Psoas muscle (tissue), 8 donors: ENCODE measurements around the gene NUP188. TPM values are rescaled to one million over a fixed set of nuclear protein-coding genes. Genes with fewer than 3 reads are reported as not detected.

Experiments used
- ATAC-seq, 4 donors: fragments of 200-7000 bp; cut with Tn5 transposase; one replicate each; pipeline ENCODE4 v1.9.1; 2020; ENCODE audit warnings: moderate library complexity in 3 of 4, mild to moderate bottlenecking in 2 of 4
- DNase-seq, 2 donors: peaks; one replicate each; pipeline ENCODE4 v3.0.0-alpha.2; 2020
- H3K27ac ChIP-seq: fragments of 200-600 bp; one replicate; pipeline ENCODE4 v1.8.0; 2022
- H3K27me3 ChIP-seq, 3 donors: fragments of 200-600 bp in 1 of 3; one replicate each; pipeline versions ENCODE4 v1.6.1 to v1.8.0; 2013 to 2022; ENCODE audit warnings: low read length in 2 of 3, mild to moderate bottlenecking in 2 of 3, moderate library complexity in 1 of 3; ENCODE audit not compliant: insufficient read depth in 3 of 3
- H3K36me3 ChIP-seq, 2 donors: fragments of 200-600 bp in 1 of 2; one replicate each; pipeline versions ENCODE4 v1.6.1 to v1.8.0; 2013 to 2022; ENCODE audit warnings: low read depth in 1 of 2, mild to moderate bottlenecking in 1 of 2, moderate library complexity in 1 of 2; ENCODE audit not compliant: insufficient read depth in 1 of 2
- H3K4me1 ChIP-seq: fragments of 200-600 bp; one replicate; pipeline ENCODE4 v1.8.0; 2022
- H3K4me3 ChIP-seq: fragments of 200-600 bp; one replicate; pipeline ENCODE4 v1.8.0; 2022; ENCODE audit warnings: mild to moderate bottlenecking
- H3K9me3 ChIP-seq: fragments of 200-600 bp; one replicate; pipeline ENCODE4 v1.8.0; 2022
- WGBS, 3 donors: extraction: QIAGEN DNeasy Blood & Tissue Kit; methylation state at CpG; one replicate each; pipeline versions ENCODE4 v1.1.6 to v1.1.7; 2013; 5-methylcytosine and 5-hydroxymethylcytosine counted together
- intact Hi-C, 2 donors: fragments of 100-400 bp; cut with DNase I; formaldehyde crosslinking; loops; one replicate each; pipeline versions ENCODE4 v1.11.0 to v1.14.2; 2022
- polyA plus RNA-seq, 3 donors: library from polyadenylated mRNA; stranded (reverse); fragments of 200-250 nt; gene quantifications; one replicate each; pipeline ENCODE4 v1.2.3, GENCODE V29; 2013
- total RNA-seq, 4 donors: library from RNA; stranded (reverse); fragmentation: NEBNext Ultra II Directional in 2 of 4; extraction: Animal tissue kit (Norgen Biotek cat#: 25700) in 2 of 4; gene quantifications; one replicate each; pipeline versions ENCODE4 v1.2.1 to v1.2.4, GENCODE V29; 2021 to 2023
- TF ChIP-seq, protein P1 (sequence below): fragments of 200-600 bp; IDR thresholded peaks from one replicate; pipeline ENCODE4 v1.8.0; 2022; ENCODE audit warnings: antibody characterized with exemption
- donor health status: healthy with polysubstance abuse.
- donor health status: DM: no; HTN: no; CAD: no; lungs with moderate emphysema.
- donor health status: Bipolar disorder and iron deficiency.
- donor health status: healthy.
- donor health status: DM: yes; HTN: yes; CAD: no.
- donor health status: DM: no; HTN: no; CAD: no.
- donor health status: DM: no; HTN: no; CAD: no.
- donor health status: DM: yes; HTN: yes; CAD: no.

The NUP188 gene
- total and polyA plus RNA-seq, 7 donors: 9.8 to 28.1 (median 25.1) TPM

DNA sequence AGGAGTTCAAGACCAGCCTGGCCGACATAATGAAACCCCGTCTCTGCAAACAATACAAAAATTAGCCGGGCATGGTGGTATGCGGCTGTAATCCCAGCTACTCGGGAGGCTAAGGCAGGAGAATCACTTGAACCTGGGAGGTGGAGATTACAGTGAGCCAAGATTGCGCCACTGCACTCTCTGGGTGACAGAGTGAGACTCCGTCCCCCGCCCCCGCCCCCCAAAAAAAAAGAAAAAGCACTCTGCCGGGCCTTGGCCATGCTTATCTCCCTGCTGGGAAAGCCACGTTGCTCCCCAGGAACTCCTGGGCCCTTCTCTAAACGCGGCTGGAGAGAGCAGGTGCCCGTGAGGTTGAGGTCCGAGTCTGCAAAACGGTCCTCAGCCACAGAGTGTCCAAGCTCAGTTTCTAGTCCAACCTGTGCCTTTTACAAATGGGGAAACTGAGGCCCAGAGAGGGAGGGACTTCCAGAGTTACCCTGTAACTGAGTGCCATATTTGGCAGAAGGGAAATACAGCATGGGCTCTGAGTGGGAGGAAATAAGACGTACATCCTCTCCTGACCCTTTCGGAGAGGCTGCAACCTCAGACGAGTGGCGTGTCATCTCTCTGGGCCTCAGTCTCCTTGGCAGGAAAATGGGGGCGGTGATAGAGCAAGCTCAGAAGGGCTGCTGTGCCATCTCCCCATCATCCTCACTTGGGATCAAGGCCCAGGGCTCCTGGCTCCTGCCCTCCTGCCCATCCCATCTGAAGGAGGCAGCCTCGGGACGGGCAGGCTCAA is 33.3 kb upstream of the NUP188 start:
- intact Hi-C loops: no loop called here
- no peaks in the 10 kb centered on the region for H3K9me3 ChIP-seq
- no peak for ATAC-seq
- peaks cover 0 to 23% of the 10 kb centered on the region in 2 donors for H3K36me3 ChIP-seq
- H3K4me3 ChIP-seq: no peak overlapping the region
- 71 to 80% (median 78%) methylated on average over 23 of the region's 23 CpGs for WGBS, 3 donors
- H3K4me1 ChIP-seq: peaks cover 72% of the 10 kb centered on the region
- TF ChIP-seq, protein P1, sequence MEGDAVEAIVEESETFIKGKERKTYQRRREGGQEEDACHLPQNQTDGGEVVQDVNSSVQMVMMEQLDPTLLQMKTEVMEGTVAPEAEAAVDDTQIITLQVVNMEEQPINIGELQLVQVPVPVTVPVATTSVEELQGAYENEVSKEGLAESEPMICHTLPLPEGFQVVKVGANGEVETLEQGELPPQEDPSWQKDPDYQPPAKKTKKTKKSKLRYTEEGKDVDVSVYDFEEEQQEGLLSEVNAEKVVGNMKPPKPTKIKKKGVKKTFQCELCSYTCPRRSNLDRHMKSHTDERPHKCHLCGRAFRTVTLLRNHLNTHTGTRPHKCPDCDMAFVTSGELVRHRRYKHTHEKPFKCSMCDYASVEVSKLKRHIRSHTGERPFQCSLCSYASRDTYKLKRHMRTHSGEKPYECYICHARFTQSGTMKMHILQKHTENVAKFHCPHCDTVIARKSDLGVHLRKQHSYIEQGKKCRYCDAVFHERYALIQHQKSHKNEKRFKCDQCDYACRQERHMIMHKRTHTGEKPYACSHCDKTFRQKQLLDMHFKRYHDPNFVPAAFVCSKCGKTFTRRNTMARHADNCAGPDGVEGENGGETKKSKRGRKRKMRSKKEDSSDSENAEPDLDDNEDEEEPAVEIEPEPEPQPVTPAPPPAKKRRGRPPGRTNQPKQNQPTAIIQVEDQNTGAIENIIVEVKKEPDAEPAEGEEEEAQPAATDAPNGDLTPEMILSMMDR: no peak
- DNase-seq: no peak
- peak overlapping the region; percentile 76 for H3K27ac ChIP-seq
- no peaks in the 10 kb centered on the region for H3K27me3 ChIP-seq

DNA sequence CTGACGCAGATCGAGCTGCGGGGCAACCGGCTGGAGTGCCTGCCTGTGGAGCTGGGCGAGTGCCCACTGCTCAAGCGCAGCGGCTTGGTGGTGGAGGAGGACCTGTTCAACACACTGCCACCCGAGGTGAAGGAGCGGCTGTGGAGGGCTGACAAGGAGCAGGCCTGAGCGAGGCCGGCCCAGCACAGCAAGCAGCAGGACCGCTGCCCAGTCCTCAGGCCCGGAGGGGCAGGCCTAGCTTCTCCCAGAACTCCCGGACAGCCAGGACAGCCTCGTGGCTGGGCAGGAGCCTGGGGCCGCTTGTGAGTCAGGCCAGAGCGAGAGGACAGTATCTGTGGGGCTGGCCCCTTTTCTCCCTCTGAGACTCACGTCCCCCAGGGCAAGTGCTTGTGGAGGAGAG is 31.3 kb upstream of the NUP188 start:
- peaks cover 66% of the 10 kb centered on the region for H3K4me1 ChIP-seq
- TF ChIP-seq, protein P1: no peak
- 52 to 70% (median 54%) methylated on average over 18 of the region's 18 CpGs for WGBS, 3 donors
- peaks cover 0 to 13% of the 10 kb centered on the region in 2 donors for H3K36me3 ChIP-seq
- H3K9me3 ChIP-seq: no peaks in the 10 kb centered on the region
- no peaks in the 10 kb centered on the region for H3K27me3 ChIP-seq
- ATAC-seq (peak; percentile 22 to 43 (median 28)), DNase-seq (peak; percentile 75 to 84)
- H3K4me3 ChIP-seq: peak overlapping the region; percentile 46
- intact Hi-C loops: loop anchor here in 1 of 2 donors (5.0 kb wide), 1 partner anchor 34 kb away; the partner anchor contains the start of genes KYAT1 and LRRC8A
- H3K27ac ChIP-seq: peak overlapping the region; percentile 57

GRCh38 chr9:128916745-128917144 is 30.8 kb upstream of the NUP188 start:
- H3K9me3 ChIP-seq: no peaks in the 10 kb centered on the region
- DNase-seq (no peak), ATAC-seq (no peak)
- H3K36me3 ChIP-seq: peaks cover 0 to 13% of the 10 kb centered on the region in 2 donors
- H3K27me3 ChIP-seq: no peaks in the 10 kb centered on the region
- peak overlapping the region; percentile 57 for H3K27ac ChIP-seq
- H3K4me3 ChIP-seq: peak overlapping the region; percentile 46
- WGBS, 3 donors: 66 to 71% (median 67%) methylated on average over 11 of the region's 11 CpGs
- TF ChIP-seq, protein P1: no peak
- intact Hi-C loops: loop anchor here (1.0 to 5.0 kb wide), 2 partner anchors 31 to 34 kb away; partner anchors contain the start of genes DOLK (in 1 of the 2), KYAT1 (in 1 of the 2), LRRC8A (in 1 of the 2) and NUP188 (in 1 of the 2)
- H3K4me1 ChIP-seq: peaks cover 61% of the 10 kb centered on the region

DNA sequence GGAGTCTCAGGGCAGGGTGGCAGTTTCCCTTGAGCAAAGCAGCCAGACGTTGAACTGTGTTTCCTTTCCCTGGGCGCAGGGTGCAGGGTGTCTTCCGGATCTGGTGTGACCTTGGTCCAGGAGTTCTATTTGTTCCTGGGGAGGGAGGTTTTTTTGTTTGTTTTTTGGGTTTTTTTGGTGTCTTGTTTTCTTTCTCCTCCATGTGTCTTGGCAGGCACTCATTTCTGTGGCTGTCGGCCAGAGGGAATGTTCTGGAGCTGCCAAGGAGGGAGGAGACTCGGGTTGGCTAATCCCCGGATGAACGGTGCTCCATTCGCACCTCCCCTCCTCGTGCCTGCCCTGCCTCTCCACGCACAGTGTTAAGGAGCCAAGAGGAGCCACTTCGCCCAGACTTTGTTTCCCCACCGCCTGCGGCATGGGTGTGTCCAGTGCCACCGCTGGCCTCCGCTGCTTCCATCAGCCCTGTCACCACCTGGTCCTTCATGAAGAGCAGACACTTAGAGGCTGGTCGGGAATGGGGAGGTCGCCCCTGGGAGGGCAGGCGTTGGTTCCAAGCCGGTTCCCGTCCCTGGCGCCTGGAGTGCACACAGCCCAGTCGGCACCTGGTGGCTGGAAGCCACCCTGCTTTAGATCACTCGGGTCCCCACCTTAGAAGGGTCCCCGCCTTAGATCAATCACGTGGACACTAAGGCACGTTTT is 30.2 kb upstream of the NUP188 start:
- H3K27ac ChIP-seq: peak overlapping the region; percentile 57
- TF ChIP-seq, protein P1: no peak
- peak overlapping the region; percentile 46 for H3K4me3 ChIP-seq
- H3K36me3 ChIP-seq: peaks cover 0 to 13% of the 10 kb centered on the region in 2 donors
- H3K9me3 ChIP-seq: no peaks in the 10 kb centered on the region
- H3K4me1 ChIP-seq: peaks cover 55% of the 10 kb centered on the region
- ATAC-seq (peak; percentile 45 to 59 (median 54)), DNase-seq (peak; percentile 77 to 91)
- H3K27me3 ChIP-seq: no peaks in the 10 kb centered on the region
- WGBS, 3 donors: 34 to 51% (median 38%) methylated on average over 26 of the region's 26 CpGs
- intact Hi-C loops: loop anchor here (1.0 to 5.0 kb wide), 2 partner anchors 30 to 35 kb away; partner anchors contain the start of genes DOLK (in 1 of the 2), KYAT1 (in 1 of the 2), LRRC8A (in 1 of the 2) and NUP188 (in 1 of the 2)
